GM18502 (cell line): Measurements from ENCODE around the gene ZNF133.

Source experiments
- ATAC-seq: cut with Tn5 transposase; IDR thresholded peaks from one replicate; pipeline ENCODE4 v1.9.1; 2021; ENCODE audit warnings: mild to moderate bottlenecking; ENCODE audit not compliant: unreplicated experiment, poor library complexity

ZNF133 gene

DNA sequence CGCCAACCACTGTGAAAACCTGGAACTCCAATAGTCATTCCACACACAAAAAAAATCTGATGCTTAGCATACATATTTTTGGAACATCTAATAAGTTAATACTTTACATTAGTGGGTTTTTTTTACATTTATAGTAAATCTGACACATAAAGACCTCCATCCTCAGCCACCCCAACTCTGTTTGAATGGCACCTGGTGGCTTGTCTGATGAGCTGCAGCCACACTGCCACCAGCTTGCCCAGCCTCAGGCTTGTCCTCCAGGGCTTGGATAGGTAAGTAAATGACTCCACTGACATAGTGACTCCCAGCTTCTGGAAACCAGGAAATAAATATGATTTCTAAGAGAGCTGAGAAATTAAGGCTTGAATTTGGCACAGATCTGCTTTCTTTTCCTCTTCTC is 71.5 kb downstream of the ZNF133 start:
- ATAC-seq: no peak

GRCh38 chr20:18360635-18361034 is 72.3 kb downstream of the ZNF133 start:
- ATAC-seq: no peak

DNA sequence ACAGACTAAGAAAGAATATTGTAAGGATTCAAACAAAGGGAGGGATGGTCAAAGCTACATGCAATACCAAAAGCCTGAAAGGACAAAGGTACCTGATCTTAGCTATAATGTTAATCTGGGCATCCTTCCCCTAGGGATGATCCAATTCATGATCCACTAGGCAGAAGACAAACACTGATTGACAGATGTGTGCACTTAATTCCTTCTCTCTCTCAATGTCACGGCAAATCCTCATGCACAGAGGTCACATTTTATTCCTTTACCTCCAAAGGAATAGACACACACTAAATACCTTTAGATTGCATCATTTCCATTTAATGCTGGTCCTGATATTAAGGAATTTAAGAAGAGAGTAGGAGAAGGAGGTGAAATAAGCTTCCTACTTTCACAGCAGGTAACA is 73.4 kb downstream of the ZNF133 start:
- no peak for ATAC-seq

- no peak for ATAC-seq
Measured at GRCh38 chr20:18362916-18363315, 74.6 kb downstream of the ZNF133 start.

DNA sequence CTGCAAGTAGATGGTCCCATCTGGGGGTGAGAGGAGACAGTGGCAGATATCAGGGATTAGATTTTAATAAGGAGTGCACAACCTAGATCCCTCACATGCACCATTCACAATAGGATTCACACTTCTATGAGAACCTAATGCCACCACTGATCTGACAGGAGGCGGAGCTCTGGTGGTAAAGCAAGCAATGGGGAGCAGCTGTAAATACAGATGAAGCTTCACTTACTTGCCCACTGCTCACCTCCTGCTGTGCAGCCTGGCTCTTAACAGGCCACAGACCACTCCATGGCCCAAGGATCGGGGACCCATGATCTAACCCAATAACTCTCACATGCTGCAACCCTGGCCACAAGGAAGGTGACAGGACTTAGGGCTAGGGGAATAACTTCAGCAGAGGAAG is 75.4 kb downstream of the ZNF133 start:
- ATAC-seq: no peak

- ATAC-seq: no peak
Measured at GRCh38 chr20:18364768-18365167, 76.4 kb downstream of the ZNF133 start.
